ENCODE measurements around the gene PLCL1. TPM values are rescaled to one million over a fixed set of nuclear protein-coding genes. Genes with fewer than 3 reads are reported as not detected.

Gene PLCL1
- total RNA-seq, 2 experiments from 2014 or later = 1.6 to 1.8 TPM

GRCh38 chr2:197993363-197993762, 189.0 kb downstream of the PLCL1 start:
- DNase-seq = no peak
- peaks cover 5% of the 10 kb centered on the region for H3K36me3 Mint-ChIP-seq (ENCODE audit: low read depth)
- CTCF ChIA-PET = interaction anchor here (1.9 kb wide), 1 partner anchor 9 kb away, joined by 5 read pairs; no protein-coding TSS in a partner anchor
- H3K27ac Mint-ChIP-seq = peak overlapping the region; percentile 70
- peaks cover 8% of the 10 kb centered on the region for H3K4me1 Mint-ChIP-seq
- no peaks in the 10 kb centered on the region for H3K27me3 Mint-ChIP-seq
- no peak overlapping the region for H3K4me3 Mint-ChIP-seq
- POLR2A ChIA-PET = no interaction called here
- peaks cover 16% of the 10 kb centered on the region for H3K9me3 Mint-ChIP-seq

GRCh38 chr2:197993830-197994229, 189.4 kb downstream of the PLCL1 start:
- ChIA-PET CTCF (interaction anchor here (1.9 kb wide), 1 partner anchor 10 kb away, joined by 5 read pairs; no protein-coding TSS in a partner anchor), POLR2A (no interaction called here)
- H3K27ac Mint-ChIP-seq = no peak overlapping the region
- H3K4me1 Mint-ChIP-seq = peaks cover 12% of the 10 kb centered on the region
- no peak for DNase-seq
- H3K36me3 Mint-ChIP-seq (ENCODE audit: low read depth) = peaks cover 5% of the 10 kb centered on the region
- H3K4me3 Mint-ChIP-seq = no peak overlapping the region
- H3K27me3 Mint-ChIP-seq = no peaks in the 10 kb centered on the region
- peaks cover 15% of the 10 kb centered on the region for H3K9me3 Mint-ChIP-seq

GRCh38 chr2:197994751-197995150, 190.4 kb downstream of the PLCL1 start:
- Mint-ChIP-seq H3K4me1 (peaks cover 12% of the 10 kb centered on the region), H3K36me3 (ENCODE audit: low read depth) (peaks cover 3% of the 10 kb centered on the region), H3K27me3 (no peaks in the 10 kb centered on the region), H3K27ac (no peak overlapping the region), H3K4me3 (no peak overlapping the region), H3K9me3 (peaks cover 10% of the 10 kb centered on the region)
- DNase-seq = no peak
- POLR2A ChIA-PET = no interaction called here
- CTCF ChIA-PET = no interaction called here

GRCh38 chr2:197996583-197996982, 192.2 kb downstream of the PLCL1 start:
- H3K27me3 Mint-ChIP-seq = no peaks in the 10 kb centered on the region
- no peak overlapping the region for H3K4me3 Mint-ChIP-seq
- H3K4me1 Mint-ChIP-seq = peaks cover 12% of the 10 kb centered on the region
- no peaks in the 10 kb centered on the region for H3K36me3 Mint-ChIP-seq (ENCODE audit: low read depth)
- no peak for DNase-seq
- ChIA-PET CTCF (interaction anchor here (0.6 kb wide), 2 partner anchors 10 to 1274 kb away, joined by 3 read pairs; no protein-coding TSS in a partner anchor), POLR2A (no interaction called here)
- peaks cover 8% of the 10 kb centered on the region for H3K9me3 Mint-ChIP-seq
- no peak overlapping the region for H3K27ac Mint-ChIP-seq

- POLR2A ChIA-PET = no interaction called here
- H3K4me1 Mint-ChIP-seq = peaks cover 12% of the 10 kb centered on the region
- CTCF ChIA-PET = interaction anchor here (0.6 kb wide), 2 partner anchors 11 to 1275 kb away, joined by 3 read pairs; no protein-coding TSS in a partner anchor
These were observed 192.7 kb downstream of the PLCL1 start for GRCh38 chr2:197997083-197997541.

GRCh38 chr2:197998702-197999101, 194.3 kb downstream of the PLCL1 start:
- no peaks in the 10 kb centered on the region for H3K36me3 Mint-ChIP-seq (ENCODE audit: low read depth)
- H3K4me3 Mint-ChIP-seq = no peak overlapping the region
- no peaks in the 10 kb centered on the region for H3K27me3 Mint-ChIP-seq
- CTCF ChIA-PET = no interaction called here
- peaks cover 12% of the 10 kb centered on the region for H3K4me1 Mint-ChIP-seq
- H3K27ac Mint-ChIP-seq = no peak overlapping the region
- H3K9me3 Mint-ChIP-seq = peaks cover 8% of the 10 kb centered on the region
- POLR2A ChIA-PET = no interaction called here
- no peak for DNase-seq

More at GRCh38 chr2:197997083-197997541, 192.7 kb downstream of the PLCL1 start:
- Mint-ChIP-seq H3K27ac (no peak overlapping the region), H3K4me3 (no peak overlapping the region), H3K9me3 (peaks cover 8% of the 10 kb centered on the region), H3K36me3 (ENCODE audit: low read depth) (no peaks in the 10 kb centered on the region), H3K27me3 (no peaks in the 10 kb centered on the region)
- no peak for DNase-seq

- DNase-seq = no peak
- Mint-ChIP-seq H3K4me1 (peaks cover 25% of the 10 kb centered on the region), H3K4me3 (no peak overlapping the region), H3K36me3 (ENCODE audit: low read depth) (peaks cover under 1% of the 10 kb centered on the region), H3K27ac (no peak overlapping the region), H3K27me3 (no peaks in the 10 kb centered on the region), H3K9me3 (peaks cover 4% of the 10 kb centered on the region)
- CTCF ChIA-PET = no interaction called here
- POLR2A ChIA-PET = no interaction called here
These were observed 196.0 kb downstream of the PLCL1 start for GRCh38 chr2:198000417-198000816.

- POLR2A ChIA-PET = interaction anchor here (0.5 kb wide), 1 partner anchor 37 kb away, joined by 4 read pairs; no protein-coding TSS in a partner anchor
- Mint-ChIP-seq H3K4me1 (peaks cover 35% of the 10 kb centered on the region), H3K27me3 (no peaks in the 10 kb centered on the region), H3K36me3 (ENCODE audit: low read depth) (peaks cover 2% of the 10 kb centered on the region), H3K4me3 (no peak overlapping the region), H3K27ac (no peak overlapping the region), H3K9me3 (peaks cover 5% of the 10 kb centered on the region)
- DNase-seq = no peak
- CTCF ChIA-PET = interaction anchor here (0.6 kb wide), 1 partner anchor 1112 kb away, joined by 3 read pairs; no protein-coding TSS in a partner anchor
These were observed 199.8 kb downstream of the PLCL1 start for GRCh38 chr2:198004173-198004572.

GRCh38 chr2:198004921-198005829, 200.8 kb downstream of the PLCL1 start:
- CTCF ChIA-PET = no interaction called here
- POLR2A ChIA-PET = interaction anchor here (0.5 kb wide), 1 partner anchor 38 kb away, joined by 4 read pairs; no protein-coding TSS in a partner anchor

GRCh38 chr2:198006733-198007132, 202.3 kb downstream of the PLCL1 start:
- CTCF ChIA-PET = interaction anchor here (1.5 kb wide), 1 partner anchor 10 kb away, joined by 3 read pairs; no protein-coding TSS in a partner anchor
- Mint-ChIP-seq H3K4me3 (no peak overlapping the region), H3K9me3 (peaks cover 17% of the 10 kb centered on the region), H3K27me3 (no peaks in the 10 kb centered on the region), H3K4me1 (peaks cover 35% of the 10 kb centered on the region), H3K36me3 (ENCODE audit: low read depth) (peaks cover 12% of the 10 kb centered on the region), H3K27ac (no peak overlapping the region)
- POLR2A ChIA-PET = no interaction called here
- no peak for DNase-seq

More at GRCh38 chr2:198004921-198005829, 200.8 kb downstream of the PLCL1 start:
- peak; percentile 14 for DNase-seq
- H3K9me3 Mint-ChIP-seq = peaks cover 9% of the 10 kb centered on the region
- H3K27ac Mint-ChIP-seq = peak overlapping the region; percentile 85
- H3K4me1 Mint-ChIP-seq = peaks cover 35% of the 10 kb centered on the region
- peaks cover 7% of the 10 kb centered on the region for H3K36me3 Mint-ChIP-seq (ENCODE audit: low read depth)
- peak overlapping the region; percentile 23 for H3K4me3 Mint-ChIP-seq
- H3K27me3 Mint-ChIP-seq = no peaks in the 10 kb centered on the region

- Mint-ChIP-seq H3K4me1 (peaks cover 35% of the 10 kb centered on the region), H3K27ac (no peak overlapping the region), H3K9me3 (peaks cover 20% of the 10 kb centered on the region), H3K27me3 (no peaks in the 10 kb centered on the region), H3K36me3 (ENCODE audit: low read depth) (peaks cover 12% of the 10 kb centered on the region), H3K4me3 (no peak overlapping the region)
- ChIA-PET CTCF (no interaction called here), POLR2A (no interaction called here)
- no peak for DNase-seq
These were observed 203.8 kb downstream of the PLCL1 start for GRCh38 chr2:198008230-198008629.

GRCh38 chr2:198012025-198012424, 207.6 kb downstream of the PLCL1 start:
- ChIA-PET POLR2A (no interaction called here), CTCF (no interaction called here)
- no peak for DNase-seq
- Mint-ChIP-seq H3K36me3 (ENCODE audit: low read depth) (peaks cover 9% of the 10 kb centered on the region), H3K4me1 (peaks cover 18% of the 10 kb centered on the region), H3K4me3 (no peak overlapping the region), H3K27ac (no peak overlapping the region), H3K27me3 (no peaks in the 10 kb centered on the region), H3K9me3 (peaks cover 20% of the 10 kb centered on the region)

GRCh38 chr2:198016243-198016642, 211.8 kb downstream of the PLCL1 start:
- H3K36me3 Mint-ChIP-seq (ENCODE audit: low read depth) = peaks cover 5% of the 10 kb centered on the region
- H3K4me1 Mint-ChIP-seq = peaks cover 13% of the 10 kb centered on the region
- H3K9me3 Mint-ChIP-seq = peaks cover 12% of the 10 kb centered on the region
- DNase-seq = no peak
- POLR2A ChIA-PET = no interaction called here
- CTCF ChIA-PET = interaction anchor here (0.6 kb wide), 1 partner anchor 9 kb away, joined by 3 read pairs; no protein-coding TSS in a partner anchor
- no peak overlapping the region for H3K27ac Mint-ChIP-seq
- H3K27me3 Mint-ChIP-seq = no peaks in the 10 kb centered on the region
- no peak overlapping the region for H3K4me3 Mint-ChIP-seq

All from activated CD4-positive, alpha-beta T cell treated with anti-CD3 and anti-CD28 coated beads, Interleukin-2, amount 10 ng/mL, durations not matched to agents 7 days and 5 days (primary cell).